Measurements from ENCODE around the gene INAVA.
"Not testable (repeated sequence)": the region's sequence is repeated elsewhere in the genome, so short reads cannot be mapped to it uniquely, and the experiment has no call there.

INAVA gene

DNA sequence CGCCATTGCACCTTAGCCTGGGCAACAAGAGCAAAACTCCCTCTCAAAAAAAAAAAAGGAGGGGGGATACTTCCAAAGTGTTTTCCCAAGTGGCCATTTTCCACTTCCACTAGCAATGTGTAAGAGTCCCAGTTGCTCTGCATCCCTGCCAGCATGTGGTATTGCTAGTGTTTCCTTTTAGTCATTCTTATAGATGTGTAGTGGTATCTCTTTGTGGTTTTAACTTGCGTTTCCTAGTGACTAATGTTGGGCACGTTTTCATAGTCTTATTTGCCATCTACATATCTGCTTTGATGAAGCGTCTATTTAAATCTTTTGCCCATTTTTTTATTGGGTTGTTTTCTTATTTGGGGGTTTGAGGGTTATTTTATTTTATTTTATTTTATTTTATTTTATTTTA, 31.1 kb downstream of the INAVA start:
- TF ChIP-seq CTCF (IDR thresholded peaks at IDR 0.05) = no peak
- H3K4me3 ChIP-seq = no peak overlapping the region
- DNase-seq (ENCODE audit: low spot score) = no peak
- no peak overlapping the region for H3K27ac ChIP-seq

DNA sequence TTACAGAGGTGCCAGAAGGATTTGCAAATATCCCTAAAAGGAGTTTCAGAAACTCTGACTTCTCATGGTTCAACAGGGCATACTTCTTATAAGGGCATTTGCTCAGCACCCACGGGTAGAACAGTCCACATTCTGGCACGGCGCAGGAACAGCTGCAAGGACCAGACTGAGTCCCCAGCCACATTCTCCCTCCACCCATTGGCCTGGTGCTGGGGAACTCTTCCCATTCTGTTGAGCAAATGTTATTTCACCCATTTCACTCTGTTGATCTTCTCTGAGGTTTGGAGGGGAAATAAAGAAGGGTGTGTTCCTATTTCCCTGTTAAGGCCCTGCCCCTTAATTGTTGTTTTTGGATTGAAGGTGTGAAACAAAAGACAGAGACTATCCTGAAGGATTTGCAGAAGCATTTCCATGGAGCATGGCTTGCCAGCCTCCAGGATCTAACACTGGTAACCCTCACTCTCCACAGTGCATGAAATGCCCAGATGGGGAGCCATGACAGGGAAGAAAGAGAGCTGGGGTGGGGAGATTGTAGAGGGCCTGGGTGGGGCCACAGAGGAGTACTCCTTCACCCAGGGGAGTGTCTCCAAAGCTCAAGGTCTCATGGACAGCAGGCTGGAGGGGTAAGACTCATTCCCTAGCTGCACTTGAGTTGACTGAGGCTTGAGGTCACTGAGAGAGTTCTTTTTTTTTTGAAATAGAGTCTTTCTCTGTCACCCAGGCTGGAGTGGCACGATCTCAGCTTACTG, 35.0 kb downstream of the INAVA start:
- Histone ChIP-seq H3K27ac (no peak overlapping the region), H3K4me3 (no peak overlapping the region)
- no peak for TF ChIP-seq CTCF (IDR thresholded peaks at IDR 0.05)
- DNase-seq (ENCODE audit: low spot score) = no peak

DNA sequence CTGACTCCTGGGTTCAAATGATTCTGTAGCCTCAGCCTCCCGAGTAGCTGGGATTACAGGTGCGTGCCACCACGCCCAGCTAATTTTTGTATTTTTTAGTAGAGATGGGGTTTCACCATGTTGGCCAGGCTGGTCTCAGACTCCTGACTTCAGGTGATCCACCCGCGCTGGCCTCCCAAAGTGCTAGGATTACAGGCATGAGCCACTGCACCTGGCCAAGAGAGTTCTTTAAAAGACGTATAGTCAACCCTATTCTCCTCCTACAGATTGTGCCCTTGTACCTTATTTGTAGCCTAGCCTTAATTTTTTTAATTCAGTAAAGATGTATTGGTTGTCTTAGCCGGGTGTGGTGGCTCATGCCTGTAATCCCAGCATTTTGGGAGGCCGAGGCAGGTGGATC, 35.6 kb downstream of the INAVA start:
- not testable (repeated sequence) for H3K4me3 ChIP-seq; DNase-seq (ENCODE audit: low spot score); H3K27ac ChIP-seq

- DNase-seq (ENCODE audit: low spot score) = no peak
- TF ChIP-seq CTCF (IDR thresholded peaks at IDR 0.05) = no peak
- H3K4me3 ChIP-seq = no peak overlapping the region
- H3K27ac ChIP-seq = no peak overlapping the region
Observed at GRCh38 chr1:200931776-200932175, 37.1 kb downstream of the INAVA start.

- H3K4me3 ChIP-seq = no peak overlapping the region
Observed at GRCh38 chr1:200934676-200935245, 40.1 kb downstream of the INAVA start.

GRCh38 chr1:200935286-200935962, 40.7 kb downstream of the INAVA start:
- H3K27ac ChIP-seq; DNase-seq (ENCODE audit: low spot score); H3K4me3 ChIP-seq: not testable (repeated sequence)

More at GRCh38 chr1:200934676-200935245, 40.1 kb downstream of the INAVA start:
- no peak overlapping the region for H3K27ac ChIP-seq
- no peak for DNase-seq (ENCODE audit: low spot score)
- no peak for TF ChIP-seq CTCF (IDR thresholded peaks at IDR 0.05)

DNA sequence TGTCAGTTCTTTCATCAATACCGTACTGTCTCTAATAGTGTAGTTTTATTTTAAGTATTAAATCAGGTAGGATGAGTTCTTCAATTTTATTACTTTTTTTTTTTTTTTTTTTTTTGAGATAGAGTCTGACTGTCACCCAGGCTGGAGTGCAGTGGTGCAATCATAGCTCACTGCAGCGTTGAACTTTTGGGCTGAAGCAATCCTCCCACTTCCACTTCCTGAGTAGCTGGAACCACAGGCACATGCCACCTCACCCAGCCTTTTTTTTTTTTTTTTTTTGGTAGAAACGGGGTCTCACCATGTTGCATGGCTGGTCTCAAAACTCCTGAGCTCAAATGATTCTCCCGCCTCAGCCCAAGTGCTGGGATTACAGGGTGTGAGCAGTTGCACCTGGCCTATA, 44.3 kb downstream of the INAVA start:
- no peak for TF ChIP-seq CTCF (IDR thresholded peaks at IDR 0.05)
- no peak for DNase-seq (ENCODE audit: low spot score)
- Histone ChIP-seq H3K4me3 (no peak overlapping the region), H3K27ac (no peak overlapping the region)

- DNase-seq (ENCODE audit: low spot score) = no peak
Observed at GRCh38 chr1:200945111-200945510, 50.4 kb downstream of the INAVA start.

More at GRCh38 chr1:200945111-200945510, 50.4 kb downstream of the INAVA start:
- TF ChIP-seq CTCF (IDR thresholded peaks at IDR 0.05) = no peak
- H3K4me3 ChIP-seq = no peak overlapping the region
- no peak overlapping the region for H3K27ac ChIP-seq
